Smooth muscle cell (in vitro differentiated cells): ENCODE data around the gene ADAMTS19. TPM values are rescaled to one million over a fixed set of nuclear protein-coding genes. Genes with fewer than 3 reads are reported as not detected.

Experiments
- DNase-seq: peaks from one replicate; lab custom pipeline; 2025; ENCODE audit not compliant: unreplicated experiment; lab: John Stamatoyannopoulos, UW
- H2AFZ ChIP-seq: fragments of 200-600 bp; sonication (generic); 2 replicates; pipeline ENCODE4 v1.6.0; 2016; ENCODE audit warnings: antibody characterized with exemption, low read depth, mild to moderate bottlenecking
- H3F3A ChIP-seq: fragments of 200-600 bp; sonication (generic); 2 replicates; pipeline ENCODE4 v1.6.0; 2017; ENCODE audit warnings: antibody characterized with exemption, low read depth
- H3K27ac ChIP-seq: fragments of 200-600 bp; sonication (generic); 2 replicates; pipeline ENCODE4 v1.5.1; 2016; ENCODE audit warnings: low read depth, mild to moderate bottlenecking
- H3K27me3 ChIP-seq: fragments of 200-600 bp; sonication (generic); 2 replicates; pipeline ENCODE4 v1.6.1; 2016; ENCODE audit warnings: low read depth, mild to moderate bottlenecking
- H3K36me3 ChIP-seq: fragments of 200-600 bp; sonication (generic); 2 replicates; pipeline ENCODE4 v1.5.1; 2016; ENCODE audit warnings: low read depth
- H3K4me1 ChIP-seq: fragments of 200-600 bp; sonication (generic); 2 replicates; pipeline ENCODE4 v1.5.1; 2016; ENCODE audit warnings: low read depth
- H3K4me2 ChIP-seq: fragments of 200-600 bp; sonication (generic); 2 replicates; pipeline ENCODE4 v1.6.0; 2016; ENCODE audit warnings: mild to moderate bottlenecking
- H3K4me3 ChIP-seq: fragments of 200-600 bp; sonication (generic); 2 replicates; pipeline ENCODE4 v1.5.1; 2016; ENCODE audit warnings: mild to moderate bottlenecking
- H3K79me2 ChIP-seq: fragments of 200-600 bp; sonication (generic); 2 replicates; pipeline ENCODE4 v1.6.0; 2016; ENCODE audit warnings: low read depth, mild to moderate bottlenecking
- H3K9ac ChIP-seq: fragments of 200-600 bp; sonication (generic); 2 replicates; pipeline ENCODE4 v1.6.0; 2016; ENCODE audit warnings: low read depth
- H3K9me3 ChIP-seq: fragments of 200-600 bp; sonication (generic); replicated peaks from 2 replicates; pipeline ENCODE4 v1.5.1; 2016; ENCODE audit warnings: low read depth
- H4K20me1 ChIP-seq: fragments of 200-600 bp; sonication (generic); 2 replicates; pipeline ENCODE4 v1.6.0; 2016; ENCODE audit warnings: low read depth
- WGBS: methylation state at CpG from one replicate; pipeline ENCODE4 v1.1.7; 2016; ENCODE audit warnings: low lambda C conversion rate; 5-methylcytosine and 5-hydroxymethylcytosine counted together
- polyA plus RNA-seq: library from polyadenylated mRNA; unstranded; fragments of >200 nt; fragmentation: Nextera tagmentation; extraction: Ambion mirVana; gene quantifications from 2 replicates; pipeline ENCODE4 v1.2.1, GENCODE V29; 2016
- total RNA-seq: library from RNA; depleted of rRNA; stranded (reverse); fragments of >200 nt; gene quantifications from 2 replicates; pipeline ENCODE4 v1.2.3, GENCODE V29; 2014
- TF ChIP-seq, protein P1 (sequence below): fragments of 200-600 bp; sonication (generic); IDR thresholded peaks from 2 replicates; pipeline ENCODE4 v1.5.1; 2017; ENCODE audit warnings: borderline replicate concordance, mild to moderate bottlenecking, antibody characterized with exemption; ENCODE audit not compliant: insufficient read depth, poor library complexity, severe bottlenecking

Gene ADAMTS19
- total and polyA plus RNA-seq, 2 experiments from 2014 or later = 4.5 to 4.9 TPM

DNA sequence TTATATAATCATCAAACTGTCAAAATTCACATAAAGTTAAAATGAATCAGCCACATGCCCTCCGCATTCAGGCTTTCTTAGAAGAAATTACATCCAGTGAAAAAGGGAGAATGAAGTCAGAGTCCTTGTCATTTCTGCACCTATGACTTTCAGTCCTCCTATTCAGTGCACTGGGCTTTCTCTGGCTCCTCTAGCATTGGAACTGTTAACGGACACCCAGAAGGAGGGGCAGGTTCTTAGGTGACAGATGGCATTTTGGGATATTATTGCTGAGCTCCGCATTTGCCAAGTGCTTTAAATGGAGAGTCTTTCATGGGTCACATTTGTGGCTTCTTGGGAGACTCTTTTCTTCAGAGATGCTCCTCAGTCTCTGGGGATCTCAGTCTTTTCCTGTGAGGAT lies 40.0 kb downstream of the ADAMTS19 start:
- no peak for DNase-seq
- Histone ChIP-seq H3K36me3 (no peaks in the 10 kb centered on the region), H3K9me3 (no peaks in the 10 kb centered on the region), H3K79me2 (no peaks in the 10 kb centered on the region), H3K27me3 (no peaks in the 10 kb centered on the region), H3K27ac (no peak overlapping the region), H2AFZ (no peak overlapping the region), H3K4me2 (no peak overlapping the region), H3K4me1 (no peaks in the 10 kb centered on the region), H3K9ac (no peak overlapping the region), H3F3A (no peaks in the 10 kb centered on the region), H3K4me3 (no peak overlapping the region), H4K20me1 (no peaks in the 10 kb centered on the region)
- TF ChIP-seq, protein P1, sequence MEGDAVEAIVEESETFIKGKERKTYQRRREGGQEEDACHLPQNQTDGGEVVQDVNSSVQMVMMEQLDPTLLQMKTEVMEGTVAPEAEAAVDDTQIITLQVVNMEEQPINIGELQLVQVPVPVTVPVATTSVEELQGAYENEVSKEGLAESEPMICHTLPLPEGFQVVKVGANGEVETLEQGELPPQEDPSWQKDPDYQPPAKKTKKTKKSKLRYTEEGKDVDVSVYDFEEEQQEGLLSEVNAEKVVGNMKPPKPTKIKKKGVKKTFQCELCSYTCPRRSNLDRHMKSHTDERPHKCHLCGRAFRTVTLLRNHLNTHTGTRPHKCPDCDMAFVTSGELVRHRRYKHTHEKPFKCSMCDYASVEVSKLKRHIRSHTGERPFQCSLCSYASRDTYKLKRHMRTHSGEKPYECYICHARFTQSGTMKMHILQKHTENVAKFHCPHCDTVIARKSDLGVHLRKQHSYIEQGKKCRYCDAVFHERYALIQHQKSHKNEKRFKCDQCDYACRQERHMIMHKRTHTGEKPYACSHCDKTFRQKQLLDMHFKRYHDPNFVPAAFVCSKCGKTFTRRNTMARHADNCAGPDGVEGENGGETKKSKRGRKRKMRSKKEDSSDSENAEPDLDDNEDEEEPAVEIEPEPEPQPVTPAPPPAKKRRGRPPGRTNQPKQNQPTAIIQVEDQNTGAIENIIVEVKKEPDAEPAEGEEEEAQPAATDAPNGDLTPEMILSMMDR = no peak
- 85% methylated on average over 3 of the region's 3 CpGs for WGBS

DNA sequence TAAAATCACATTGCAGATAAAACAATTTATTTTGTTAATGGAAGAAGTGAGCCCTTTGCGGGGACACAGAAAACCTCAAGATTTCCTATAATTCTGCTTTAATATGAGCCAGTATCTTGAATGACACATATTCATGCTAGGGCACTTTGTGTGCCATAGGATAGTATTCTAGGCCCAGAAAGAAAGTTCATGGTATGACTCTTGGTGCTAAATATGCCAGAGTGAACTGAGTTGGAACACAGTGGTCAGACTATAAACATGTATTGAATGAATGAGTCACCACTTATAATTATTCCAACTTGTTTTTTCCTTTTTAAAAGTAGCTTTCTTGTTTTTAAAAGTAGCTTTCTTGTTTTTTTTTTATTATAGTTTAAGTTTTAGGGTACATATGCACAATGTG lies 46.0 kb downstream of the ADAMTS19 start:
- no peak overlapping the region for H3K4me3 ChIP-seq
- no peaks in the 10 kb centered on the region for H3K36me3 ChIP-seq
- WGBS = 45% methylated on average over 1 of the region's 1 CpG
- no peaks in the 10 kb centered on the region for H3F3A ChIP-seq
- H2AFZ ChIP-seq = no peak overlapping the region
- no peaks in the 10 kb centered on the region for H3K79me2 ChIP-seq
- H3K27me3 ChIP-seq = no peaks in the 10 kb centered on the region
- peak overlapping the region; percentile 53 for H3K27ac ChIP-seq
- no peak for DNase-seq
- no peak overlapping the region for H3K9ac ChIP-seq
- TF ChIP-seq, protein P1 = no peak
- peak overlapping the region; percentile 46 for H3K4me2 ChIP-seq
- no peaks in the 10 kb centered on the region for H3K9me3 ChIP-seq
- no peaks in the 10 kb centered on the region for H3K4me1 ChIP-seq
- no peaks in the 10 kb centered on the region for H4K20me1 ChIP-seq

DNA sequence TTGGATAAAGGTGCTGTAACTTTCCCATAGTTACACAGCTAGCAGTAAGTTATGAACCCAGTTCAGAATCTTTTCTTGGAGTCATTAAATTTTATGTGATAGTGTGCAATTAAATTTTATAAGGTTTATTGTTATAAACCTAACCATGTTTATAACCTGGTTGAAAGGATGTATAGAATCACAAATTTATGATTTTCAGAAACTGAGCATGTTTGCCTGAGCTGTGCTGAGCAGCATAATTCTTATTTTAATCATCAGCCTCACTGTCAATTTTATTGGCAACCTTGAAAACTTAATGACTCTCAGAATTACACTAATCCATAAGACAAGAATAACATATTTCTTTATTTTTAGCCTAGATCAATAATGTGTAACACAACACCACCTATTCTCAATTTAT lies 46.9 kb downstream of the ADAMTS19 start:
- H4K20me1 ChIP-seq = no peaks in the 10 kb centered on the region
- no peaks in the 10 kb centered on the region for H3K36me3 ChIP-seq
- no peak overlapping the region for H2AFZ ChIP-seq
- H3K4me3 ChIP-seq = no peak overlapping the region
- DNase-seq = no peak
- no peaks in the 10 kb centered on the region for H3K4me1 ChIP-seq
- H3K9ac ChIP-seq = no peak overlapping the region
- H3K79me2 ChIP-seq = no peaks in the 10 kb centered on the region
- no peak overlapping the region for H3K27ac ChIP-seq
- H3F3A ChIP-seq = no peaks in the 10 kb centered on the region
- H3K9me3 ChIP-seq = no peaks in the 10 kb centered on the region
- H3K4me2 ChIP-seq = no peak overlapping the region
- TF ChIP-seq, protein P1 = no peak
- no peaks in the 10 kb centered on the region for H3K27me3 ChIP-seq

DNA sequence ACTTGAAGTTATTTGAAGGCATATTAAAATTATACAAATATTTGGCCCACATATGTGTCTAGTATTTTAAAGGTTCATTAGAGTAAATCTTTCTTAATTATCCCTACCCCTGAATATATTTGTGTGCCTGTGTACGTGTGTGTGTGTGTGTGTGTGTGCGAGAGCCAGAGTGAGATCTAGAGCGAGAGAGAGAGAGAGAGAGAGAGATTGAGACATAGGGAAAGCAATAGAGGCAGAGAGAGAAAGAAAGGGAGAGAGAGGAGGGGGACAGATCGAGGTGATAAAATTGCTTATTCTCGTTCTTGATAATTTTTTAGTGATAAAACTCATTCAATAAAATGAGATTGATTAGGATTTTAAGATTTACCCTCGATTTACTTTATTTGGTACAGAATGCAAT lies 47.4 kb downstream of the ADAMTS19 start:
- Histone ChIP-seq H3K9me3 (no peaks in the 10 kb centered on the region), H3F3A (no peaks in the 10 kb centered on the region), H3K9ac (no peak overlapping the region), H2AFZ (no peak overlapping the region), H3K79me2 (no peaks in the 10 kb centered on the region), H3K36me3 (no peaks in the 10 kb centered on the region), H3K4me1 (no peaks in the 10 kb centered on the region), H3K27ac (no peak overlapping the region), H4K20me1 (no peaks in the 10 kb centered on the region), H3K4me2 (no peak overlapping the region), H3K4me3 (no peak overlapping the region), H3K27me3 (no peaks in the 10 kb centered on the region)
- no peak for DNase-seq
- 90% methylated on average over 6 of the region's 6 CpGs for WGBS
- TF ChIP-seq, protein P1 = no peak
